ENCODE measurements around the gene DES.
A peak's percentile ranks its signal among the peaks of the same experiment; 100 is the strongest.

Gene DES

GRCh38 chr2:219441451-219442255, 23.5 kb downstream of the DES start:
- DNase-seq, result peak; percentile 61

DNA sequence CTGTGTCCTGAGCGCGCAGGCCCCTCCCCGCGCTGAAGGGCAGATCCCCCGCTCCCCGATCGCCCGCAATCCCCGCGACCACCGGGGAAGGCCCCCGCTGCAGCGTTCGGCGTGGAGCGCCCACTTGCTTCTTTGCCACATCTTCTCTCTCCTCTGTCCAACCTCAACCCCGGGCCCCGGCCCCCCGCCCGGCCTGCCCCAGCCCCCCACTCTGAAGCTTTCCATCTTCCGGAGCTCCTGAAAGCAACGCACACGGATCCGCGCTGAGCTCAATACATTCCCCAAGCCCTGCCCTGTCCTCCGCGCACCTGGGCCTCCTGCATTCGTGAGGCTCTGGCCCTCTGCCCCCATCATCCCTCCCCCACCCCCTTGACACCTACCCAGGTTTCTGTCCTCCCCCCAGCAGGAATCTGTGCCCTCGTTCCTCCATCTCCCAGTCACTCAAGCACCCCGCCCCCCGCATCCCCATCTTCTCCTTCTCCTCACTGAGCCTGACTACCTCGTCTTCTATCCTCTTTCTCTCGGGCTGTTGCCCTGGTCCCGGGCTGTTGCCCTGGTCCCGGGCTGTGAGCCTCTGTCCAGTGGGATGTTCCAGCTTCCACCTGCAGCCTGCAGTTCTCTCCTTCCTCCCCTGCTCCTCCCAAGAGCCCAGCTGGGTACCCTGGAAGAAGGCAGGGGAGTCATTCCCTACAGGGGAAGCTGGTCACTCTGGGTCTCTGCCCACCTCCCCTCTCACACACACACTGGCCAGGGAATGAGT, 24.3 kb downstream of the DES start:
- DNase-seq, result no peak

DNA sequence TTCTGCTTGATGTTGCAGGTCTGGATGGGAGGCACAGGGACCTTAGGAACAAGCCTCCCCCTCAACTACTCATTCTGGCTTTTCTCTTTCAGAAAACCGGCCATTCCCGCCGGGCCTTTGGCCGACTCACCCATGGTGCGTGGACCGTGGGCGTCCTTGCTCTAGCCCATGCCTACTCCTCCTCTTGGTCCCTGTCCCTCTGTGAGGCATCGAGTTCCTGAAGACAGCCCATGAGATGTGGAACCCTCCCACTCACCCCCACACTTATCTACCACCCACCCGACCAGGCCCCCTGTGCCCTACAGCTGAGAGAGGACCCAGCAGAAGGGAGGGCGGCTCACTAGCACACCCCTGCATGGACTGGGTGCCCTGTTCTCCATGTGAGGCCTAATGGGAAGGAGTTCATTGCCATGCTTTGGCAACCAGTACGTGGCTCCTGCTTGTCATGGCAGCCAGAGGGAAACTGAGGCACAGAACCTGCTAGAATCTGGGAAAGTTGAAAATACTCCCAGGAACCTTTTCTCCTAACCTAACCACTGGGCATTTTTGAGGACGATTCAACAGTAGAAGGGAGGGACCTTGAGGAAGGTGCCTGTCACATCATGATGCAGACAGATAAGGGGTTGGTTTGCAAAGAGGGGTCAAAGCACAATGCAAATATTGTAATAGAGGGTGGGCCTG, 25.0 kb downstream of the DES start:
- no peak for DNase-seq

- DNase-seq, result no peak
Observed at GRCh38 chr2:219443697-219444023, 25.5 kb downstream of the DES start.

DNA sequence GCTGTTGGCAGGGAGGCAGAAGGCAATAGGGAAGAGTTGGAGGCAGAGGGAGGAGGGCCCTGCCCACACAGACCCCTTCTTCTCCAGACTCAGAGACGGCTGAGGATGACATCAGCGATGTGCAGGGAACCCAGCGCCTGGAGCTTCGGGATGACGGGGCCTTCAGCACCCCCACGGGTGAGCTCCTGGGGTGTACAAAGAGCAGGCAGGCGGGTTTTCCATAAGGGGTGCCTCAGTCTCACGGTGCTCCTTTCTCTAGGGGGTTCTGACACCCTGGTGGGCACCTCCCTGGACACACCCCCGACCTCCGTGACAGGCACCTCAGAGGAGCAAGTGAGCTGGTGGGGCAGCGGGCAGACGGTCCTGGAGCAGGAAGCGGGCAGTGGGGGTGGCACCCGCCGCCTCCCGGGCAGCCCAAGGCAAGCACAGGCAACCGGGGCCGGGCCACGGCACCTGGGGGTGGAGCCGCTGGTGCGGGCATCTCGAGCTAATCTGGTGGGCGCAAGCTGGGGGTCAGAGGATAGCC, 26.5 kb downstream of the DES start:
- no peak for DNase-seq

DNA sequence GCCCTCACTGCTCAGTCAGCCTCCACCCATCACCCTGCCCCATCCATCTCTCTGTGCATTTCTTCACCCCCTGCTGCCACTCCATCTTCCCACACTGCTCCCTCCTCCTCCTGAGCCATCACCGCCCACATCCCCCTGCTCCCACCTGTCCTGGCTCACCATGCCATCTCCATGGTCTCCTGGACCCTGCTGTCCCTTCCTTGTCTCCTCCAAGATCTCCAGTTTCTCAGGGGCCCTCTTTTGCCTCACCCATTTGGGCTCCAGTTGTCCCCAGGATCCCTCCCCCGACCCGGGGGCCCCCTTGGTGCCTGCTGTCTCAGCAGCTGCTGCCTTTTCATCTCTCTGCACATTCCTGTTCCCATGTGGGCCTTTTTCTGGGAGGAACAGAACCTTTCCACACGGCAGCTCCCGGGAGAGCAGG, 27.1 kb downstream of the DES start:
- no peak for DNase-seq

DNA sequence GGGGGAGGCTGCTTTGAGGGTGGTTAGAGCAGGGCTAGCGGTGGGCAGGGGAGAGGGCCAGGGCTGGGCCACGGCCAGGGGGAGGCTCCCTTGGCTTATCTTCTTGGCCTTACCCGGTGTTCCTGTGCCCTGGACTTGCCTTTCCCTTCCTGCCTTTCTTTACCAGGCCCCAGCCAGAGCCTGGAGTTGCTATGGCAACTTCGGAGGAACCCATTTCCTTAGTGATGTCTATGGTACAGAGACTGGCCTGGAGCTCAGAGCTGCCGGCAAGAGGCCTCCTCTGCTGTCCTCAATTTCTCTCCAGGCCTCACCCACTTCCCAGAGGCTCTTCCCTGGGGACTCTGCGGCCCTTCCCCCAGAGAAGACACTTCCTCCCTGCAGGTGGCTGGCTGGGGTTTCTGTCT, 27.9 kb downstream of the DES start:
- DNase-seq, result no peak

DNA sequence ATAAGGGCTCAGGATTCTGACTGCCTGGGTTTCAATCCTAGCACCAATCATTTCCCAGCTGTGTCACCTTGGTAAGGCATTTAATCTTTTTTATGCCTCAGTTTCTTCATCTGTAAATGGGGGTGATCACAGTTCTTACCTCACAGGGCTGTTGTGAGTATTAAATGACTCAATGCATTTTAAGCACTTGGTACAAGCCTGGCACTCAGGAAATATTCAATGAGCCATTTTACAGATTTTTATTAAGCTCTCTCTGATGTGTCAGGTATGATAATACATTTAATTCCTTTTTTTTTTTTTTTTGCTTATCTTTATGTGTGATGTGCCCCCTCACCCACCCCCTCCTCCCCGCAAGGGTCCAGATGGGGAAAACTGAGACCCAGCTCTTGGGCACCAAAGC, 28.5 kb downstream of the DES start:
- DNase-seq, result no peak

GRCh38 chr2:219447242-219448098, 29.3 kb downstream of the DES start:
- no peak for DNase-seq

GRCh38 chr2:219448099-219448775, 30.1 kb downstream of the DES start:
- DNase-seq, result no peak

DNA sequence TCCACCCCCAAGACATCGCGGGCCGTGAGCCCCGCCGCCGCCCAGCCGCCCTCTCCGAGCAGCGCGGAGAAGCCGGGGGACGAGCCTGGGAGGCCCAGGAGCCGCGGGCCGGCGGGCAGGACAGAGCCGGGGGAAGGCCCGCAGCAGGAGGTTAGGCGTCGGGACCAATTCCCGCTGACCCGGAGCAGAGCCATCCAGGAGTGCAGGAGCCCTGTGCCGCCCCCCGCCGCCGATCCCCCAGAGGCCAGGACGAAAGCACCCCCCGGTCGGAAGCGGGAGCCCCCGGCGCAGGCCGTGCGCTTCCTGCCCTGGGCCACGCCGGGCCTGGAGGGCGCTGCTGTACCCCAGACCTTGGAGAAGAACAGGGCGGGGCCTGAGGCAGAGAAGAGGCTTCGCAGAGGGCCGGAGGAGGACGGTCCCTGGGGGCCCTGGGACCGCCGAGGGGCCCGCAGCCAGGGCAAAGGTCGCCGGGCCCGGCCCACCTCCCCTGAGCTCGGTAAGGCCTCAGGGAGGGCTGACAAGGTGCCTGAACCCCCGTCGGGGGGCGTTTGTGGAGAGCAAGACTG, 30.7 kb downstream of the DES start:
- DNase-seq, result no peak

- DNase-seq, result no peak
Observed at GRCh38 chr2:219449609-219450008, 31.4 kb downstream of the DES start.

GRCh38 chr2:219451661-219452360, 33.6 kb downstream of the DES start:
- DNase-seq, result no peak

DNA sequence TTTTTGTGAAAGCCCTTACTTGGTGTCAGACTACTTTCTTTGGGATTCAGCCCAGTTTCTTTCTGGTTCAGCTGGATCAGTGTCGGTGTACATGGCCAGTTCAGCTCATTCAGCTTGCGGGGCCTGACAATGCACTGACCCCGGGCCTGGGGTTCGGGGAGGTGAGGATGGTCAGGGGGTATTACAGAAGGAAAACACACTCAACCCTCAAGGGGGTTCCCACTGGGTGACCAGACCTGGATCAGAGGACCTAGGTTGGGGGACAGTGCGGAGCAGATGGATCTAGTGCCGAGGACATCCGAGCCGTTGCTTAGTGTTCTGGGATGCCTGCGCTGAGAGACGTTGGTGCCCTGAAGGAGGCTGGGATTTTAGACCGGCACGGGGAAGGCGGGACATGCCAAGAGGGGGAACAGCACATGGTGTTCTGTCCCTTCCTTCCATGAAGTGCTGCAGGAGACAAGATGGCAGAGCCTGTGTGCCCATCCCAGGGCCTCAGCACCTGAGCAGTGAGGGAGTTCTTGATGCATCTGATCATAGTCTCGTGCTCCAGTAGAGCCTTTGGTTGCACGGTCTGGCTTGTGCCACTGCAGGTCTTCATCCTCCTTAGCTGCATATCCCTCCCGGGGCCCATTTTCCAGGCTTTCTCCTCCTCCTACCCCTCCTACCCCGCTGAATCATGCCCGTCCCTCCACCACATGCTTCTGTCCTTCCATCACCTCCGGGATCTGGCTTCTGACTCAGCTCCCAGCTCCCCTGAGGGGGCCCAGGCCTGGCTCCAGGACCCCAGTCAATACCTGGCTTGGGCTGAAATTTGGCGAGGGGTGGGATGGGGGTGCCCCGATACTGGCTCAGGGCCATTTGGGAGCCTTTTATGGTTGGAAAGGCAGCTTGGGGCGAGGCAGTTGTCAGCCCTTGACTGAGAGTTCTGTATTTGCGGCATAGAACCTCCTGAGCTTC, 34.5 kb downstream of the DES start:
- DNase-seq, result no peak

DNA sequence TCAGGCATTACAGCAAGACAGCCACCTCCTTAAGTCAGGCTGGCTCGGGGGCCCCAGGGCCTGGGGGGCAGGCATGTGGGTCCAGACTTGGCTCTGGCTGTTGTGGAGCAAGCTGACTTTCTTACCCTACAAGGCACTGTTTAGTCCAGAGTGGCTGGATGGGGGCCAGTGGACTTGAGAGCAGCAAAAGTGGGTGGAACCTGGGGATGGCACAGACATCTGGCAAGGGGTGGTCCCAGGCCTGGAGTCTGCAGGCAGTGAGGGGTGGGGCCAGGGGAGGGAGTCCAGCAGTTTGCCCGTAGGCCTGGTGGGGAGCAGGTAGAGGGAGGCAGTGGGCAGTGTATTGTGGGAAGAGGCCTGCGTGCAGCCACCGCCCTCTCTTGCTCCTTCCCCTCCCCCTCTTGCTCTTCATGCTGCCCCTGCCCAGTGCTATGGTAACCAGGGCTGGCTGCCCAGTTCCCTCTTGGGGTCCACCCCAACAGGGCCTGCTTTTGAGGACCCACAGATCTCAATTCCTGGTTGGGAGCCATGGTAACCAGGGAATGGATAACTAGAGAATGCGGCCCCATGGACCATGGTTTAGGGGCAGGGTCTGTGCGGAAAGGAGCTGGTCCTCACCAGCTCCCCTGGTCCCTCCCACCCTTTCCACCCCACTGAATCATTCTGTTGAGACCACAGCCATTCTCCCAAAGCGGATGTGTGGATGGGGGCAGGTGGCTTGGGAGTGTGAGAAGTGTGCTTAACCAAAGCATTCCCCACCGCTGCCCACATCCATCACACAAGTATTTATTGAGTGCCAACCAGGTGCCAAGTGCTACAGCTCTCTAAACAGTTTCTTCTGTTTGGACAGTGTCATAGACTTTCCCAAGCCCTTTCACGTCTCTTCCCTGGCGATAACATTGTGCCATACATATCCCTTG, 35.8 kb downstream of the DES start:
- no peak for DNase-seq

- DNase-seq, result no peak
Observed at GRCh38 chr2:219455581-219455980, 37.4 kb downstream of the DES start.

DNA sequence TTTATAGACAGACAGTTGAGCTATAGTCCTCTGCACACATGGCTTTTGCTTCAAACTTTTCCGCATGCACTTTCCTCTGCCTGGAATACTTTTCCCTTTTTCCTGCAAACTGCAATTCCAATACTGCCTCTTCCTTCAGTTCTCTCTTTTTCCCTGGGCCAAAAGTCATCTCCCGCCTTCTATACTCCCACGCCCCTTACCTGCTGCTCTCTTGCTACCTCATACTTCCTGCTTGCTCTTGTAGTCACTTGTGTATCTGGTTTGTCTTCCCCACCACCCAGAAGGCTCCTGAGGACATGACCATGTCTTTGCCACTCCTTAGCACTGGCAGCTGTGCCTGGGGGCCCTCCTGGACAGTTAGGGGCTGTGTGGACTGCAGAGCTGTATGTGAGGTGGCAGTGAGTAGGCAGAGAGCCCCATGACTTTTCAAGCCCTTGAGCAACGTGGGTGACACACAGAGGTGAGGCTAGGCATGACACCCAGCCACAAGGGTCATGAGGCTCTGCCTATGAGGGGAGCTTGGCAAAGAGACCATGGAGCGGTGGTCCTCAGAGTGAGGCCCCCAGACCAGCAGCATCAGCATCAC, 39.7 kb downstream of the DES start:
- no peak for DNase-seq

GRCh38 chr2:219458996-219459395, 40.8 kb downstream of the DES start:
- DNase-seq, result no peak
